ENCODE results near the gene ZG16B.

The ZG16B gene

DNA sequence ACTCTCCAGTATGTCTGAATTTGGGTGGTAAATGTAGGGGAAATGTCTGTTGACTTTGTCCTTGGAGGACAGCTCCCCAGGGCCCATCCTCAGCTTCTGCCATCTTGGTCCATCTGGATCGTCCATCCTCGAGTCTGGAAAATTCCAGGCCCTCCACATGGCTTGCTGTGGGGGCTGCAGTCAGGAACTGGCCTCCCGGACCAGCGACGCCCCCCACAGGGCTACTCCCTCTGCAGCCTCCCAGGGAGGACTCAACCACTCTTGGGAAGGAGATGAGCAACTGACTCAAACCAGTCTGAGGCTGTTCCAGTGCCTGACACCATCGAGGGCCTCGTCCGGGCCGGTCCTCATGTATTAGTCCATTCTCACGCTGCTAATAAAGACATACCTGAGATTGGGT lies 5.5 kb upstream of the ZG16B start:
- no peak for DNase-seq (ENCODE audit: low read depth, low spot score)

DNA sequence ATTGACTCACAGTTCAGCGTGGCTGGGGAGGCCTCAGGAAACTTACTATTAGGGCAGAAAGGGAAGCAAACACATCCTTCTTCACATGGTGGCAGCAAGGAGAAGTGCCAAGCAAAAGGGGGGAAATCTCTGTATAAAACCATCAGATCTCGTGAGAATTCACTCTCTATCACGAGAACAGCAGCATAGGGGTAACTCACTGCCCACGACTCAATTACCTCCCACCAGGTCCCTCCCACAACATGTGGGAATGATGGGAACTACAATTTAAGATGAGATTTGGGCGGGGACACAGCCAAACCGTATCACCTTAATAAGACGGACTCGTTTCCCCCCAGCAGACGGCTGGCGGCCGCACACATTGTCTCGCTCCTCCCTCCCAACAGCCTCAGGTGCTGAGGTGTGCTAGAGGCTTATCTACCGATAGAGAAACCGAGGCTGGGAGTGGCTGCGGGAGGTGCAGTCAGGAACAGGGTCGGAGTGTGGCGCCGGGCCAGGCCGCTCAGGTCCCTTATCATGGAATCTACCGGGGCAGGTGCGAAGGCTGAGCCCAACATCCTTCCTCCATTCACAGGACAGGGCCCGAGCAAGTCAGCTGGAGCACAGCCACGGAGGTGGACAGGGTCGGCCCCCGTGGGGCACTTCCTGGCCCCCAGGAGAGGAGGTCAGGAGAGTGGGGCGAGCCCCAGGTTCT lies 4.9 kb upstream of the ZG16B start:
- DNase-seq (ENCODE audit: low read depth, low spot score): no peak

DNA sequence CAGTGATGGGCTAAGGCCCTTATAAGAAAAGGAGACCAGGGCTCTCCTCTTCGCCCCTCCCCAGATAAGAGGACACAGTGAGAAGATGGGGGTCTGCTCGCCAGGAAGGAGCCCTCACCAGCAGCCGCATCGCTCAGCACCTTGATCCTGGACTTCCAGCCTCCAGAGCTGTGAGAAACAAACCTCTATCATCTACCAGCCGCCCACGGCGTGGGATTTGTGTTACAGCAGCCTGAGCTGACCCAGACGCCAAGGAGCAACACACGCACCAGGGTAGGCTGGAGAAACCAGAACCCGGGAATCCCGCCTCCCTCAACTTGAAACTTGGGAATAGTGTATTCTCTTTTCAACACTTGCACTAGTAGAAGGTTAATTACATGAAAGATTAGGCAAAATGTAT lies 4.2 kb upstream of the ZG16B start:
- DNase-seq (ENCODE audit: low read depth, low spot score): no peak

DNA sequence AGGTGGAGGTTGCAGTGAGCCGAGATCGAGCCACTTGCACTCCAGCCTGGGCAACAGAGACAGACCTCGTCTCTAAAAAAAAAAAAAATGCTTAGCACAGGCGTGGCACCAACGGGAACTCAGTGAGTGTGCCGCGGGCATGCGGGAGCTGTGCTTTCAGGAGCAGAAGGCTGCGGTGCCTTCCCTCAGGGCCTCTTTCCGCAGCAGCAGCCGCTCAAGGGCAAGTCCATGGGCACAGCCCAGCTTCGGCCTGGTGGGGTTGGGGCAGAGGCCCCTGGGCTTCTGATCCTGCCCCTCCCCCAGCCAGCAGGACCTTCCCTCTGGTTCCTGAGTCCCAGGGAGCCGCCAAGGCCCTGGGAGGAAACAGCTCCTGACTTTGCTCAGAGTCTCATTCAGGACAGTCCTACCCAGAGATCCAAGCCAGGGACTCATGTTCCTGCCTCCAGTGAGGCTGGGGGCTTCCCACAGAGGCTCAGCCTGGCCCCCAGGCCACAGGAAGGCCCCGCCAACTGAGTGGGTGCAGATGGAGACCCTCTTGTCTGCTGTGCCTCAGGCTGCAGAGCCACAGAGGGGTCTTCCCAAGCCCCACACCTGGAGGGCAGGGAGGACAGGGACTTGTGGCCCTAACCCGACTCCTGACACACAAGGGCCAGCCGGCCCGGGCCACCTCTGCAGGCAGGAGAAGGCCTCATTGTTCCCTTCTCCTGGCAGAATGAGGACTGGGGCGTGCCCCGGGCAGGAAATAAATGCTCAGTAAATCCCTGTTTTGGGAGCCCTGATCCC lies 3.3 kb upstream of the ZG16B start:
- no peak for DNase-seq (ENCODE audit: low read depth, low spot score)

DNA sequence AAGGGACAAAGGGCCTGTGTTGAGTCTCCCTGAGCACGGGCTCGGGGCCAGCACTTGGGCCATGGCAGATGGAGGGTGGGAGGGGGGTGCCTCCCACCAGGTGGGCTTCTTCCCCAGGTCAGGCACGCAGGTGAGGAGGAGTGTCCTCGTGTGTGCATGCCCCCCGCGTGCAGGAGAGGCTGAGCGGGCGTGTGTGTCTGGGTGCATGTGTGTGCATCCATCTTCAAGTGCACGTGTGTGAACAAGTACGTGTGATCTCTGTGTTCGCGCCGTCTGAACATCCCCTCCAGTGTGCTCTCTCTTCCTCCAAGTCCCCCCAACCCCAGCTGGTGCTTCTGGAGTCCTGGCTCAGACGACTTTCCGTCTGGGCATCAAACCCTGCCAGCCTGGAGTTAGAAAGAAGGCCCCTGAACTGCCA lies 2.7 kb upstream of the ZG16B start:
- DNase-seq (ENCODE audit: low read depth, low spot score): no peak

DNA sequence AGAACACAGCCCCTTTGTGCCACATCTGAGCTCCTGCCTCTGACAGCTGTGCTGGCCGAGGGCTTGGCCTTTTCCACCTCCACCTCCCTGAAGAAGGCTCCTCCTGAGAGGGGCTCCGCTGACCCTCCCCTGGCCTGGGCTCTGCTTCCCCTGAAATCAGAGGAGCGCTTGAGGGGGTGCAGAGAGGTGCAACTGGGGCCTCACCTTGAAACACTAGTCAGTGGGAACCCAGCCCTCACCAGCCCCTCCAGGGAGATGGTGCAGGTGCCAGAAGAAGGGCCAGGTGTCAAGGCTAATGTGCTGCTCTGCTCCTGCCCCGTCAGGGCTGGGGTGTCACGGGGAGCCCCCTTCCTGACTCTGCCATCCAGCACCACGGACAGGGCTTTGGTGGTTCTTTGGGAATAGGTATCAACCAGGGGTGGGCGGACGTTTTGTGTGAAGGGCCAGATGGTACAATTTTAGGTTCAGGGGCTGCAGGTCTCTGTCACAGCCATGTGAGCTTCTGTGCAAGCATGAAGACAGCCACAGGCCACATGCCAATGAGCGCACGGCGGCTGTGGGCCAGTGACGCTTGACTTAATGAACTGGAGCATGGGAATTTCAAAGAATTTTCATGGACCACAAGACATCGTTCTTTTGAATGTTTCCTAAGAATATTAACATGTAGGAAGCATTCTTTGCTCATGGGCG lies 2.1 kb upstream of the ZG16B start:
- no peak for DNase-seq (ENCODE audit: low read depth, low spot score)

DNA sequence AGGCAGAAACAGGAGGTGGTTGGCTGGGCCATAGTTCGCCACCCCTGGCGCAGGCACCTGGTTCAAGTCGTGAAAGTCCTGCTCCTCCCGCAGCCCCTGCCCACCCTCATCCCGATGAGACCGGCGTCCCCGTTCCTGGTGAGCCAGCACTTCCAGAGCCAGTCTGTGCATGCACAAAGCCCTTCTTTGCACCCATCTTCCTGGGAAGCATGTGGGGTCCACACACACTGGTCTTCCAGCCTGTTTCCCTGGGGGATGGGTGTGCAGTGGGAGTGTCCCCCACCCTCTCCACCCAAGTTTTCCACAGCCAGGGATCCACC lies 1.6 kb upstream of the ZG16B start:
- no peak for DNase-seq (ENCODE audit: low read depth, low spot score)

DNA sequence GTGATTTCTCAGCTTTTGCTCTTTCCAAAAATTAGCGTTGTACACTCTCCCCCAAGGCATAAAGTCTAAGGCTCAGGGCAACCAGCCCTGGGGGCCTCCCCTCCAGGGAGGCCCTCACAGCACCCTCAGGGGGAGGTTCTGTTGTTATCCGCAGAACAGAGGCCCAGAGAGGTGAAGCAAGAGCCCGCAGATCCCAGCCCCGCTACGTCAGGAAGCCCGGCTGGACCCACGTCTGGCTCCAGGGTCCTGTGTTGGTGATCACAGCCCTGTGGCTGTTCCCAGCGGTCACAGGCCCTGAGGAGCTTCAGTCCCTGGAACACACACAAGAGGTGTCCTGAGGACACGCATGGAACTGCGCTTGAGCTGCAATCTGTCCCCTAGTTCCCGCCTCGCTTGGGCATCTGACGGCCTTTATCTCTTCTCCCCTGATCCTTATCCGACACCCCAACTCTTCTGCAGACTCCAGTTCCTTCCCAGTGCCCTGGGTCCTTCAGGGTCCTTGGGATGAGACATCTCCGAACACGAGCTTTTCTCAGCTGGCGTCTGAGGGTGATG lies 1.1 kb upstream of the ZG16B start:
- no peak for DNase-seq (ENCODE audit: low read depth, low spot score)

DNA sequence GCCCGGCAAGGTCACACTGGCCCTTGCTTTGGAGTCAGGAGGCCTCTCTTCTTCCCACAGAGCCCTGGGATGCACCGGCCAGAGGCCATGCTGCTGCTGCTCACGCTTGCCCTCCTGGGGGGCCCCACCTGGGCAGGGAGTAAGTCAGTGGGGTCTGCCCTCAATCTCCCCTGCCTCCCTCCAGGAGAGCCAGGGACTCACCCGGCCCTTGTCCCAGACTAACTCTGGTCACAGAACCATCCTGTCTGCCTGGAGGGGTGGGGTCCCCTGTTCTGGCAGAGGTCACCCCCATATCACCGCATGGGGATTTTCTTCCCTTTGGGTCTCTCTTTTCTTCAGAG lies 222 bp downstream of the ZG16B start:
- DNase-seq (ENCODE audit: low read depth, low spot score): no peak

DNA sequence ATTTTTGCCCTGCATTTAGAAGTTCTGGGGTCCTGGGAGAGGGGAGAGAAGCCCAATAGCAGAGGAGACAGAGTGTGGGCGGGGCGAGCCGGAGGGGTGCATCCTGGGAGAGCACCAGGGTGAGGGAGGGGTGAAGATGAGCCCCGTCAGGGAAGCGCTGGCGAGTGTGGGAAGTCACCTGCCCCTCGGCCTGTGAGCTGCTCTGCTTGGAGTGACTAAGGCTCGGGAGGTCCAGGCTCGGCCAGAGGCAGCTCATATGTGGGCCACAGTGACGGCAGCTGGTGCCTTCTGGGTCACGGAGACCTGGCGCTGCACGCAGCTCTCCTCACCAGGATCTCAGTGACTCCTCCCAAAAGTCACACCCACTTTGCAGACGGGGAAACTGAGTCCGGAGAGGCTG lies 1.1 kb downstream of the ZG16B start:
- no peak for DNase-seq (ENCODE audit: low read depth, low spot score)

DNA sequence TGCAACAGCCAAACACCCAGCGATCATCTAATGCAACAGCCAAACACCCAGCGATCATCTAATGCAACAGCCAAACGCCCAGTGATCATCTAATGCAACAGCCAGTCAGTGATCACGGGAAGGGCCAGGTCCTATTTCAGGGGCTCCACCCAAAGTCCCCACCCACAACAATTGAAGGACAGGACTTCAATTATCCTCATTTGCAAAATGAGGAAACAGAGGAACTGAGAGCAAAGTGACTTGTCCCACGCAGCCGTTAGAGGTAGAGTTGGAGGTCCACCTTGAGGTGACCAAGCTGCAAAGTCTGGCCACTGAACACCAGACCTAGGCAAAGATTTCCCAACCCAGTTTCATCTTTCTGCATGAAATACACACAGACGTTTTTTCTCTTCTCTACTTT lies 3.7 kb downstream of the ZG16B start:
- no peak for DNase-seq (ENCODE audit: low read depth, low spot score)

DNA sequence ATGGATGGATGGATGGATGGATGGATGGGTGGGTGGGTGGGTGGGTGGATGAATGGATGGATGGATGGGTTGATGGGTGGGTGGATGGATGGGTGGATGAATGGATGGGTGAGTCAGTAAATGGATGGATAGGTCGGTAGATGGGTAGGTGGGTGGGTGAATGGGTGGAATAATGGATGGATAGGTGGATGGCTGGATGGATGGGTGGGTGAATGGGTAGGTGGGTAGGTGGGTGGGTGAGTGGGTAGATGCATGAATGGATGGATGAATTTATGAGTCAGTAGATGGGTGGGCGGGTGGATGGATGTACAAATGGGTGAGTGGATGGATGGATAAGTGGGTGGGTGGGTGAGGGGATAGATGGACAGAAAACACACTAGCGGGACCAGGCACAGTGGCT lies 4.9 kb downstream of the ZG16B start:
- DNase-seq (ENCODE audit: low read depth, low spot score): no peak

DNA sequence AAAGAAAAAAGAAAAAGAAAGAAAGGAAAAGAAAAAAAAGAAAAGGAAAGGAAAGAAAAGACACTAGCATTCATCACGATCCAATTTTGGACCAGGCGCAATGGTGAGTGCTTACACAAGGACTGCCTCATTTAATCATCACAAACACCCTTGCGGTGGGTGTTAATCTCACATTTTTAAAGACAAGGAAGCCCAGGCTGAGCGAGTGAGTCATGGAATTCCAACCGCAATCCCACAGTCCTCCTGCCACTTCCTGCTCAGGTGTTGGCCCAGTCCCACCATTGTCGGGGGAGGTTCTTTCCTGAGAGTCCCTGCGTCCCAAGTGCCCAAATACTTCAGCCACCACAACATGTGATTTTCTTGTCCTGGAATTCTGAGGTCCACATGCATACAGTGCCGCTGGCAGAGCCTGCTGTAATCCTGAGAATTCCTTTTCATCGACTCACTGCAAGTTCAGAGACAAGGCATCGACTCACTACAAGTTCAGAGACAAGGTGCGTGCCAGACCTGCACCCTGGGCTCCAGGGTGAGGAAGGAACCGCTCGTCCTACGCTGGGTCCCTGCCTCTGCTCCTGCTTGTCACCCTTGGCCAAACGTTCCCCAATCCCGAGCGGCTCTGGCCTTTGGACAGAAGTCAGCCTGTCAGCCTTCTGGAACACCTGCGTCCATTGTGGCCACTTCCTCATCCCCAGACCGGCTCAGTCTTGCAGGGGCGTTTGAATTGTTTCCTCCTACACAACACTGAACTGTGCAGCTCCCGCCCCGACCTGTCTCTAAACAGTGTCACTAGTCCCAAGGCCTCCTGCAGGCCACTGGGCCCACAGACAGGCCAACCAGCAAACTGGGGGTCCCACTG lies 5.8 kb downstream of the ZG16B start:
- DNase-seq (ENCODE audit: low read depth, low spot score): peak; percentile 67

DNA sequence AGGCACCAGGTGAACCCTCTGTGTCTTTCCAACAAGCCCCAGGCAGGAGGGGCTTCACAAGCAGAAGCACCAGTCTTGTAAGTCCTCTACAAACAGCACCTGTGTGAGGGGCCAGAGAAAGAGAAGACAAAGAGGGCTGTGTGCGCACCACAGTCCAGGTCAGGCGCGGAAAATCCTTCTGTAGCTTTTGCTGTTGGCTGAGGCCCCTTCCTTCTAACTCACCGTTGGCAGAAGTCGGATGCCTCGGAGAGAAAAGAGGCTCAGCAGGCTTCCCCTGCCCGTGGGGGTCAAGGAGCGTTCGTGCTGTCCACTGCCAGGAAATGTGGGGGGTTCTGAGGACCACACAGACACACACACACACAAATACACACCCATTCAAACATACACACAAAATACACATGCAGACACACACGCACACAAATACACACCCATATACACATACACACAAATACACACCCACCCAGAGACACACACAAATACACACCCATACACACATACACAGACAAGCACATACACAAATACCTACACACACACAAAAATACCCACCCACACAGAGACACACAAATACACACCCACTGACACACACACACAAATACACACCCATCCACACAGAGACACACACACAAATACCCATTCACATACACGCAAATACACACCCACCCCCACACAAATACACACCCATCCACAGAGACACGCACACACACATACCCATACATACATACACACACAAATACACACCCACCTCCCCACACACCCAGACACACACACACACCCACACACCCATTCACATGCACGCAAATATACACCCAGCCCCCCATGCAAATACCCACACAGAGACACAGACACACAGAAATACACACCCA lies 6.8 kb downstream of the ZG16B start:
- no peak for DNase-seq (ENCODE audit: low read depth, low spot score)

DNA sequence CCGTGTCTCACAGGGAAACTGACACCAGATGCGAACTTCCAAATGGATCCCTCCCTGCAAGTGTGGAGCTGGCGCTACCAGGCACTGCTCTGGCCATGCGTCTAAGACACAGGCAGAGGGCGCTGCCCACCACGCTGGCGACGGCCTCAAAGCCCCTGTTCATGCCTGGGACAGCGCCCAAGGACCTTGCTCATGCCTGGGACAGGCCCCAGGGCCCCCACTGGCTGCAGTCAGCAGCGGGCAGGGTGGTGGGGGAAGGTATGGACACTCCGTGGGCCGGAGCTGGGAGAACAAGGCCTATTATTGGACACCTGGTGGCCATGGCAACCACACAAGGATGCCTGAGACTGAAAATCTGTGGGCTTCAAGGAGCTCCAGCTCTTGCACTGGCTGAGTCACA lies 8.8 kb downstream of the ZG16B start:
- DNase-seq (ENCODE audit: low read depth, low spot score): peak; percentile 56

DNA sequence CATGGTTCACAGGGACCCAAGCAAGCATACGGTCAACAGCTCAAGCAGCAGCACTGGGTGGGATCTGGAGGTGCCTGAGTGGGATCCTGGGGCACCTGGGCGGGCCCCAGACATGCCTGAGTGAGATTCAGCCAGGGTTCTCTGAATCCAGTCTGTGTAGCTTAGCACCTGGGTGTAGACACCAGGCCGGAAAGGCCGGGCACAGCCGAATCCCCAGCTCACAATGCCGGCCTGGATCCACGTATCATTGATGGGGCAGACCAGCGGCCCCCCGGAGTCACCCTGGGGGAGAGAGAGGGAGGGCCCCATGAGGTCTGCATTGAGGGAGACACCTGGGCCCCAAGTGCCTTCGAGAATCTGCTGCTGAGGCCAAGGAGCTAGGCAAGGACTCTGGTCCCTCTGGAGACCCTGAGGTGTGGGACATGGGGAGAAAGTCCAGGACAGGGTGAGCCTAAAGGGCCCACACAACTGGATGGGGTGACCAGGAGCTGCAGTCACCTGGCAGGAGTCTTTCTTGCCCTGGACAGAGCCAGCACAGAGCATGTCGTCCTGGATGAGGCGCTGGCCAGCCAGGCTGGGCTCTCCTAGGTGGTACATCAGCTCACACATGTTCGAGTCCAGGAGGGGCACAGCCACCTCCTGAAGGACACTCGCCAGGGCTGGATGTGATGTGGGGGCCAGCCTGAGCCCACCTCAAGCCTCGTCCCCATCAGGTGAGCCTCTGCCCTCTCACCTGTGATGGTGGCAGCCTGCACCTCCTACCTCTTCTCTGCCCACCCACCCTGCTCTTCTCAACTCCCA lies 9.7 kb downstream of the ZG16B start:
- no peak for DNase-seq (ENCODE audit: low read depth, low spot score)

DNA sequence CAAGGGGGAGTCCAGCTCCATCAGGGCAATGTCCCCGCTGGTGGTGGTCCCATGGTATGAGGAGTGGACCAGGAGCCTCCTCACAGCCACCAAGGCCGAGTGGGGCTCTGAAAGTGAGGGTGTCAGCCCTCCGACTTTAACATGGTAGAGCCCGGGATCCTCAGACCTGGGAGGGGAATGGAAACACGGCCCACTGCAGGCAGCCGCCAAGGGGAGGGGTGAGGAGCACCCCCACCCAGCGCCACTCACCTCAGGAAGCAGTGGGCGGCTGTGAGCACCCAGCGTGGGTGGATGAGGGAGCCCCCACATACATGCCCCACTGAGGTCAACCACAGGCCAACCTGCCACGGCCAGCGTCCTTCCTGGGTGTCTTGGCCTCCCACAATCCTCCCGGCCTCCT lies 10.8 kb downstream of the ZG16B start:
- no peak for DNase-seq (ENCODE audit: low read depth, low spot score)

DNA sequence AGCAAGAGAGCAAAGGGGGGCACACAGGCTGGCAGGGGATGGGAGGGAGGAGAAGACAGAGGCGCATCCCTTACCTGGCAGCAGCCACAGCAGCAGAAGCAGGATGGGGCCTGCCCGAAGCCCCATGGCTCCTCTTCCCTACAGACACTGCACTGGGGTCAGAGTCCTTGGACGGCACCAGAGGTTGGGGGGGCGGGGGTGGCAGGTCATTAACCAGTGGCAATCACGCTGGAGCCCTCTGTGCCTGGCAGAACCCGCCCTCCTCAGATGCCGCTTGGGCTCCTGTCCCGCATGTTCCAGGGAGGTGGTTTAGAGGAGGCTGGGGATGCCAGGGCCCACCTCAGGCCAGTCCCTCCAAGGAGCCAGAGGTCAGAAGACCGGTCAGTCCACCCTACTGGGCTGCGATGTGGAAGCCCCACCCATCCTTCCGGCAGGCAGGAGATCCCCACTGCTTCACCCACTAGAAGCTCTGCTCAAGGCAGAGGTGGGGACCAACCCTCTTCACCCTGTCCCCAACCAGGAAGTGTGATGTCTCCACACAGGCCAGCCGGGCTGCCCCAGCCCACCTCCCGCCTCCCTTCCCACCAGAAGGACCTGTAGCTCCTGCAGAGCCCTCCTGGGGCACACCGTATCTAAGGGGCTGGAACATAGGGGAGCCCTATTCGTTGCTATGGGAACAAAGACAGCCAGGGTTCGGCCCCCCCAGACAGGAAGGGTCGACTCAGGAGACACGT lies 11.7 kb downstream of the ZG16B start:
- no peak for DNase-seq (ENCODE audit: low read depth, low spot score)

DNA sequence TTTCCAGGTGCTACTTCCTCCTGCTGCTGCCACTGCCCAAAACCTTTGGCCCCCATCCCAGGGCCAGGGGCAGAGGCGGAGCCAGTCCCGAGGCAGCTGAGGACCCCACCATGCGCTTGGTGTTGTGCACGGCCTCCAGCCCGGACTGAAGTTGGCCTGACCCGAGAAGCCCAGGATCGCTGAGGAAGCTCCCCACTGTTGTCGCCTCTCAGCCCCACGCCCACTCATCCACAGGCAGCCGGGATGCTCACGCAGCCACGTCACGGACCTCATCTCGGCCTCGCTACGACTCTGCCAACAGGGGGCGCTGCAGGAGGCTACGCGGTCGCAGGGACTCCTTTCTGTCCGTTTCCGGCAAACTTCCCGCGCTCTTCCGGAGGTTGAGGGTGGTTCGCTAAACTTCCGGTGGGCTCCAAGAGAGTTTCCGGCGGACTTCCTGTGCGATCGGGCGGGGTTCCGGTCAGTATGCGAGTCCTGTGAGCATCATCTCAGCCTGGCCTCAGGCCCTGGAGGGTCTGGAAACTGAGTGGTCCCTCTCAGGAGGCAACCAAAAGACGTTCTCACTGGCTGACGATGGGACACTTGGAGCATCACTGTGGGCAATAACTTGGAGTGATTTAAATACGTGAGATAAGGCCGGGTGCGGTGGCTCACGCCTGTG lies 12.4 kb downstream of the ZG16B start:
- DNase-seq (ENCODE audit: low read depth, low spot score): no peak
